GM12872 (cell line): Measurements from ENCODE around the gene ARRDC1.

Source experiments
- TF ChIP-seq, protein P1 (sequence below): IDR thresholded peaks from 3 replicates; pipeline ENCODE4 v1.5.1; 2011; ENCODE audit warnings: low read depth, mild to moderate bottlenecking, low read length, moderate library complexity; ENCODE audit not compliant: insufficient read depth

The ARRDC1 gene

DNA sequence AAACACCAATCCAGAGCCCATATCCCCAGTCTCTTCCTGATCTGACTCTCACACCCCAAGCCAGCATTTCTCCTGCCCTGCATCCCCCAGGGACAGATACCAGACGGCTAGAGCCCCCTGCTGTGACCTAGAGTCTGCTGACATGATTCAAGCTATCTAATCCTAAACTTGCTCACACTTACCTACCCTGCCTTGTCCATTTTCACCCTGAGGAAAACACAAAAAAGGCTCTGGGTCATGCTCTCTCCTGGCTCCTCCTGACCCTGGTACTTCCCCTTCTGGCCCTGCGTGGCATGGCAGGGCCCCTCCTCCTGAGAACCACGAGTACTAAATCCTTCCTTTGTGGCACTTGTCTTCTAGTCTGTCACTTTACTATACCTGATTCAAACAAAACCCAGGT is 2.8 kb upstream of the ARRDC1 start:
- TF ChIP-seq, protein P1, sequence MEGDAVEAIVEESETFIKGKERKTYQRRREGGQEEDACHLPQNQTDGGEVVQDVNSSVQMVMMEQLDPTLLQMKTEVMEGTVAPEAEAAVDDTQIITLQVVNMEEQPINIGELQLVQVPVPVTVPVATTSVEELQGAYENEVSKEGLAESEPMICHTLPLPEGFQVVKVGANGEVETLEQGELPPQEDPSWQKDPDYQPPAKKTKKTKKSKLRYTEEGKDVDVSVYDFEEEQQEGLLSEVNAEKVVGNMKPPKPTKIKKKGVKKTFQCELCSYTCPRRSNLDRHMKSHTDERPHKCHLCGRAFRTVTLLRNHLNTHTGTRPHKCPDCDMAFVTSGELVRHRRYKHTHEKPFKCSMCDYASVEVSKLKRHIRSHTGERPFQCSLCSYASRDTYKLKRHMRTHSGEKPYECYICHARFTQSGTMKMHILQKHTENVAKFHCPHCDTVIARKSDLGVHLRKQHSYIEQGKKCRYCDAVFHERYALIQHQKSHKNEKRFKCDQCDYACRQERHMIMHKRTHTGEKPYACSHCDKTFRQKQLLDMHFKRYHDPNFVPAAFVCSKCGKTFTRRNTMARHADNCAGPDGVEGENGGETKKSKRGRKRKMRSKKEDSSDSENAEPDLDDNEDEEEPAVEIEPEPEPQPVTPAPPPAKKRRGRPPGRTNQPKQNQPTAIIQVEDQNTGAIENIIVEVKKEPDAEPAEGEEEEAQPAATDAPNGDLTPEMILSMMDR = no peak

DNA sequence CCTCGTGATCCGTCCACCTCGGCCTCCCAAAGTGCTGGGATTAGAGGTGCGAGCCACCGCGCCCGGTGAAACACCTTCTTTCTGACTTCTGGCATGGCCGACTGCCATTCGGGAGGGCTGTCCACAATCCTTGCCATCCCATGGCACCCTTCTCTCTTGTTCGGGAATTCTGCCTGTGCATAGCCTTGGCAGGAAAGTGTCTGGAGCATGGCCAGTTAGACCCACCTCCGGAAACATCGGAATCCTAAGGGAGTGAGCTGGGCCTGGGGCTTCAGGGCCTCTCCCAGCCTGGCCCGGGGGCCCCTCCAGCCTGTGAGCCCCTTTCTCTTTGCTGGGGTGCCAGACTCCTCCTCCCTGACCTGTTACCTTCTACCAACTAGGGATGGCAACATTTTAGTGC is 1.6 kb upstream of the ARRDC1 start:
- TF ChIP-seq, protein P1 = no peak

DNA sequence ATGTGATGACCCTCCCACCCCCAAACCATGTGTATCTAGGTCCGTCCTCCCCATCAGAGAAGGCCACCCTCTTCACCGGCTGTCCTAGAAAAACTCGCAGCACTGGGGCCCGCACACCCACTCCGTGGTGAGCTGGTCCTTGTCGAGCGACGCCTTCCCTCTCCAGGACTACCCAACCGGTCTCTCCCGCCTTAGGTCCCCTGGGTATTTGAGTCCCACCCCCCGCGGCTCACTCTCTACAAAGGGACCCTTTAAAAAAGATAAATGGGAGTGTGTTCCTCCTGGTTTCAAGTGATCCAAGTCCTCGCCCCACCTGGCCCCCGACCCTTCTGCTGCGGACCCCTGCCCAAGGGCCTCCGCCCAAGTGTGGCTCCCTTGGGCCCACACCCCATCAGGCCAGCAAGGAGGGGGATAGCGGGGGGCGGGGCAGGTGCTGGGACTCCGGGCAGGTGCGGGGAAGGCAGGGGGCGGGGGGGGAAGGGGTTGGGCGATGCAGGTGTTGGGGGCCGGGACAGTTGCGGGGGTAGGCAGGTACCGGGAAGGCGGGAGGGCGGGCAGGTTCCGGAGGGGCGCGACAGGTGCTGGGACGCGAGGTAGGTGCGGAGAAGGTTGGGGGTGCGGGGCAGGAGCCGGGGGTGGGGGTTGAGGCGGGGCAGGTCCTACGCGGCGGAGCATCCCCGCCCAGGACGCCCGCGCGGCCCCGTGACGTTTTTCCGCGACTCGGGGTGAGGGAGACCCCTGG is 970 bp upstream of the ARRDC1 start:
- TF ChIP-seq, protein P1 = no peak

DNA sequence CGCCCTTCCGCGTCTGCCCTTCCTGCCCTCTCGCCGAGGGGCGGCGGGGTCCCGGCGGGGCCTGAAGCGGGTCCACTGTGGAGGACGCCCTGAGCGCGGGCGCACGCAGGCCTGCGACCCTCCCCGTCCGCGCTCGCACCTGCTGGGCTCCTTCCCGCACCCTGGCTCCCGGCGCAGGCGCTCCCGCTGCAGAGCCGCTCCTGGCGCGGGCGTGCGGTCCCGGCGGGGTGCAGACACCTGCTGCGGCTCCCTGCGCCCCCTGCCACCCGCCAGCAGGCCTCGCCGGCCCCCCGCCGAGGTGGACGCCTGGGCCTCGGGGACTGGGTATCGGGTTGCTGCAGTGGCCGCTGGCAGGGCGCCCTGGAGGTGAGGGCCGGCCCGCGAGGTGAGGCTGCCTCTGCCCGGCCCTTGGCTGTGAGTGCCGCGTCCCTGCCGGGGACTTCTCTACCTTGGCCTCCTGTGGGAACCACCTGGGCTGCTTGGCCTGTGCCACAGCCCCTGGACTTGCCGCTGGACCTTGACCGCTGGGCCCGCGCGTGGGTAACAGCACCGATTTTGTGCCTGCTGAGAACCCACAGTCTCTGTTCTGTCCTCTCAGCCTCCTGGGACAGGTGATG is 627 bp downstream of the ARRDC1 start:
- TF ChIP-seq, protein P1 = no peak

DNA sequence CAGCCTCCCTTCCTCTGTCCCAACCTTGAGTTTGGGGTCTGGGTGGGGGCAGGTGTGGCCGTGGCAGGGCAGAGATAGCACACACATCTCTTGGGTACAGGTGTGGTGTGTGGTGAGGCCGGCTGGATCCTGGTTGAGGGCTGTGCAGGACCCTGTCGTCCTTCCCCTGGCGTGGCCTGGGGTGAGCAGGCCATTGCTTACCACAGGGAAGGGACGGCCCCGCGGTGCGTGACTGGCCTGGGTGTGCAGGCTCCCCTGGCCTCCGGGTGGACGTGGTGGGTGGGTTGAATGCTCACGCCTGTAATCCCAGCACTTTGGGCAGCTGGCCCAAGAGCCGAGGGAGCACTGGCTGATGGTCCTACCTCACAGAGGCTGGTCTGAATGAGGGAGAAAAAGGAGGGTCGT is 1.2 kb downstream of the ARRDC1 start:
- TF ChIP-seq, protein P1 = no peak

DNA sequence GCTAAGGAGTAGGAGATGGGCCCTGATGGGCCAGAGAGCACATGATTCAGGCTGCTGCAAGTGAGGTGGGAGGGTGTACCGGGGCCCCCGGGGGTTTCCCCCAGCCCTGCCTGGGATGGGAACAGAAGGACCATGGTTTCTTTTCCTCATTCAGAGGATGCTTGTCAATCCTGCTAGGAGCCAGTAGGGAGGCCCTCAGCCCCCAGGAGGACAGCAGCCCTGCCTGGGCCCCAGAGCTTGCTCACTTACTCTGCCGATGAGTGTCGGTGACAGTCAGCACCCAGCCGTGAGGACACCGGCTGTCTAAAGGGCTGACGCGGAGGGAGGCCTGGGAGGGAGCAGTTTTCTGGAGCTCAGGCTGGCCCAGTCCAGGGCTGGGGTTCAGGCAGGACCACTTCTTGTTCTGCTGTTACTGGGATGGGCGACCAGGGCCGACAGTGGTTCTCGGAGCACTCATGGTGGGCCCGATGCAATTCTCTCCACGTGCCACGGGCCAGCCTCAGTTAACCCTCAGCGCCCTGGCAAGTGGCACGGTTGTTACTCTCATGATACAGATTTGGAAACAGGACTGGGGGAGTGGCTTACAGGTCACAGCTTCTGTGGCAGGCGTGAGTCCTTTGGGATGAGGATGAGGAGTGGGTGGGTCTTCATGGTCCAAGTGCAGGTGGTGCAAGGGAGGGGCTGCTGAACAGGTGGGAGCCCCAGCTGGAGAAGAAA is 1.8 kb downstream of the ARRDC1 start:
- TF ChIP-seq, protein P1 = no peak

DNA sequence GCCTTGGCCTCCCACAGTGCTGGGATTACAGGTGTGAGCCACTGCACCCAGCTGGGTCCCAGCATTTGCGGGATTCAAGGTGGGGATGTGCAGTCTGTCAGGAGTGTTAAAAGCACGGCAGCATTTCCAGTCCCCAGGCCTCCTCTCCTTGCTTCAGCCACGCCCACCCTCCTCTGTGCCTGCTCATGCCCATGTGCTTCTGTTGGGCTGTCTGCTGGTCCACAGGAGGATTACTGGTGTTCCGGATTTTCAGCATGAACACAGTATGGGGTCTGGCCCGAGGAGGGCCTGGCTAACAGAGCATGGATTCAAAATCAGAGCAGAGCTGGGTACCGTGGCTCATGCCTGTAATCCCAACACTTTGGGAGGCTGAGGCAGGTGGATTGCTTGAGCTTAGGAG is 5.5 kb downstream of the ARRDC1 start:
- TF ChIP-seq, protein P1 = no peak
